ENCODE measurements around the gene SLC3A2.
"Not testable (repeated sequence)": the region's sequence is repeated elsewhere in the genome, so short reads cannot be mapped to it uniquely, and the experiment has no call there.

The SLC3A2 gene

DNA sequence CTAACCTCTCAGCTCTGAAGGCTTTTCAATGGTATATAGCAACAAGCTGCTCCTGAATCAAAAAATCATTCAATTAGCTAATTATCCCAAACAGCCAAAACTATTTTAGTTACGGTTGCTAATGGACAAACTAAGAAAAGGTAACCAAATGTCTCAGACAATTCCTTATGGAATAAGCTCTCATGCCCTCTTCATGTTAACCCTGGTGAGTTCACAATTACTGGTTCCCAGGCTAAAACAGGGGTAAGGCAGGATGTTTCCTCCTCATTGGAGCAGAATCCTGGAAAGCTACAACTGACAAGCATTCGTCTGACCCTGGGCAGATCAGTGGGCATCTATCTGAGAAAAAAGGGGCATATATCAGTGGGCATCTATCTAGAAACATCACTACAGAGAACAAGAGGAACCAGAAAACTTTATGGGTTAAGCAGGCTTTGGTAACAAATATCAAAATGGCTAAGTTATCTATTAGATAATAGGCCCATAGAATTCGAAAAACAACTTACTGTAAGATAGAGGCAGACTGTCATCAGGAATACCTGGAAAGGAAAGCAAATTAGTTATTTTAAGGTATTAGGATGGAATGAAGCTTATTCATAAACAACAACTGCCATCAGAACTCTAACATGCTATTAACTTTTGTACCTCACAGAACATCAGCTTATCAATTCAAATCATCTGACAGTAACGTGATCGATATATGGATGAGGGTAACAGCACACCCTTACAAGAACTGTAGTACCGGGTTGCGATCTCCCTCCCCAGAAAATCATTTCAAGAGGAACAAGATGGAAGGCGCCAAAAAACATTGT lies 26.5 kb upstream of the SLC3A2 start:
- no peak for DNase-seq (ENCODE audit: low read depth)
- TF ChIP-seq, protein P1, sequence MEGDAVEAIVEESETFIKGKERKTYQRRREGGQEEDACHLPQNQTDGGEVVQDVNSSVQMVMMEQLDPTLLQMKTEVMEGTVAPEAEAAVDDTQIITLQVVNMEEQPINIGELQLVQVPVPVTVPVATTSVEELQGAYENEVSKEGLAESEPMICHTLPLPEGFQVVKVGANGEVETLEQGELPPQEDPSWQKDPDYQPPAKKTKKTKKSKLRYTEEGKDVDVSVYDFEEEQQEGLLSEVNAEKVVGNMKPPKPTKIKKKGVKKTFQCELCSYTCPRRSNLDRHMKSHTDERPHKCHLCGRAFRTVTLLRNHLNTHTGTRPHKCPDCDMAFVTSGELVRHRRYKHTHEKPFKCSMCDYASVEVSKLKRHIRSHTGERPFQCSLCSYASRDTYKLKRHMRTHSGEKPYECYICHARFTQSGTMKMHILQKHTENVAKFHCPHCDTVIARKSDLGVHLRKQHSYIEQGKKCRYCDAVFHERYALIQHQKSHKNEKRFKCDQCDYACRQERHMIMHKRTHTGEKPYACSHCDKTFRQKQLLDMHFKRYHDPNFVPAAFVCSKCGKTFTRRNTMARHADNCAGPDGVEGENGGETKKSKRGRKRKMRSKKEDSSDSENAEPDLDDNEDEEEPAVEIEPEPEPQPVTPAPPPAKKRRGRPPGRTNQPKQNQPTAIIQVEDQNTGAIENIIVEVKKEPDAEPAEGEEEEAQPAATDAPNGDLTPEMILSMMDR (IDR thresholded peaks at IDR 0.05; ENCODE audit: low read length, missing control alignments): no peak
- H3K4me3 ChIP-seq (replicated peaks; ENCODE audit: low read depth, low read length): peak overlapping the region; percentile 82

- TF ChIP-seq, protein P1 (IDR thresholded peaks at IDR 0.05; ENCODE audit: low read length, missing control alignments): no peak
- H3K4me3 ChIP-seq (replicated peaks; ENCODE audit: low read depth, low read length): peak overlapping the region; percentile 82
- DNase-seq (ENCODE audit: low read depth): peak; percentile 24
These were observed 25.7 kb upstream of the SLC3A2 start for GRCh38 chr11:62854825-62855570.

- peak; percentile 98 for DNase-seq (ENCODE audit: low read depth)
- peak overlapping the region; percentile 82 for H3K4me3 ChIP-seq (replicated peaks; ENCODE audit: low read depth, low read length)
- TF ChIP-seq, protein P1 (IDR thresholded peaks at IDR 0.05; ENCODE audit: low read length, missing control alignments): no peak
These were observed 24.9 kb upstream of the SLC3A2 start for GRCh38 chr11:62855571-62856332.

DNA sequence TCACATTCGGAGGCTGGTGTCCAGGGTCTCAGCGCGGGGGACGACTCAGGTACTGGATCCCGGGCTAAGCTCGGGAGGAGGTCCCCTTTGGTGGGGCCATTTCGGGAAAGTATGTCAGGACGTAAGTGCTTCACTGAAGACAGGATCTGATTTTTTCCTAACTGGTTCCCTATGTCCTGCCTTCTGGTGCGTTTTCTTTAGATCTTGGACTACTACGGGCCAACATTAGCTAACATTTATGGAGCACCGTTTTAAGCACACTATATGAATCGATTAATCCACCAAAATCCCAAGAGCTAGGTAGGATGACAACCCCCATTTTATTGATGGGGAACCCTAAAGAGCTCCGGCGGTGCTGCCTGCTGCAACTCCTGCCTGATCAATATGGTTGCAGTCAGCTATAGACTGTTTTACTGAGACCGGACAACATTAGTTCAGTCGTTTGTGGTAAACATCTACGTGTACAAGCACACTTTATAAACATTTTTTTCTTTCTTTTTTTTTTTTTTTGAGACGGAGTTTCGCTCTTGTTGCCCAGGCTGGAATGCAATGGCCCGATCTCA lies 24.3 kb upstream of the SLC3A2 start:
- TF ChIP-seq, protein P1 (IDR thresholded peaks at IDR 0.05; ENCODE audit: low read length, missing control alignments): no peak
- H3K4me3 ChIP-seq (replicated peaks; ENCODE audit: low read depth, low read length): peak overlapping the region; percentile 82
- peak; percentile 23 for DNase-seq (ENCODE audit: low read depth)

- TF ChIP-seq, protein P1 (IDR thresholded peaks at IDR 0.05; ENCODE audit: low read length, missing control alignments): no peak
- no peak for DNase-seq (ENCODE audit: low read depth)
- H3K4me3 ChIP-seq (replicated peaks; ENCODE audit: low read depth, low read length): no peak overlapping the region
These were observed 23.1 kb upstream of the SLC3A2 start for GRCh38 chr11:62857541-62857982.

GRCh38 chr11:62858201-62858600 lies 22.5 kb upstream of the SLC3A2 start:
- no peak overlapping the region for H3K4me3 ChIP-seq (replicated peaks; ENCODE audit: low read depth, low read length)
- no peak for DNase-seq (ENCODE audit: low read depth)

GRCh38 chr11:62859281-62859703 lies 21.4 kb upstream of the SLC3A2 start:
- not testable (repeated sequence) for H3K4me3 ChIP-seq (replicated peaks; ENCODE audit: low read depth, low read length); DNase-seq (ENCODE audit: low read depth)

More at GRCh38 chr11:62858201-62858600, 22.5 kb upstream of the SLC3A2 start:
- TF ChIP-seq, protein P1 (IDR thresholded peaks at IDR 0.05; ENCODE audit: low read length, missing control alignments): no peak

Data from fibroblast of pulmonary artery (primary cell).